Upper lobe of left lung (tissue), 4 donors: ENCODE measurements around the gene CACUL1.

Experiments used
- EP300 ChIP-seq, 4 donors: sonication (generic); formaldehyde crosslinking; IDR thresholded peaks; one replicate each; pipeline ENCODE4 v1.5.1; 2017; ENCODE audit warnings: antibody characterized with exemption in 4 of 4, control low read depth in 2 of 4
- TF ChIP-seq, protein P1 (sequence below), 6 experiments: fragments of 450-650 bp in 4 of 6; fragments of 200-600 bp in 2 of 6; sonication (generic) in 2 of 6; IDR thresholded peaks; one replicate each; pipeline ENCODE4 v1.5.1; 2016 to 2019; ENCODE audit warnings: antibody characterized with exemption in 6 of 6

DNA sequence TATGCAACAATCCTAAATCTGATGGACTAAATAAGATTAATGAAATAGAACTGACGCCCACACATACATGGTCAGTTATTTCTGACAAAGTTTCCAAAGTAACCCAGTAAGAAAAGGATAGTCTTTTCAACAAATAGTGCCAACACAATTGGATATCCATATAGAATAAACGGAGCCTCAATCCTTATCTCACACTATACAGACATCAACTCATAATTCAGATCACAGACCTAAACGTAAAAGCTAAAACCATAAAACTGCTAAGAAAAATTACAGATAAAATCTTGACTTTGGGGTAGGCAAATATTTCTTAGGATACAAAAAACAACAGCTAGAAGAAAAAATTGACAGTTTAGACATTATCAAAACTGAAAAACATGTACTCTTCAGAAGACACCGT, 8.5 kb downstream of the CACUL1 start:
- TF ChIP-seq, protein P1, sequence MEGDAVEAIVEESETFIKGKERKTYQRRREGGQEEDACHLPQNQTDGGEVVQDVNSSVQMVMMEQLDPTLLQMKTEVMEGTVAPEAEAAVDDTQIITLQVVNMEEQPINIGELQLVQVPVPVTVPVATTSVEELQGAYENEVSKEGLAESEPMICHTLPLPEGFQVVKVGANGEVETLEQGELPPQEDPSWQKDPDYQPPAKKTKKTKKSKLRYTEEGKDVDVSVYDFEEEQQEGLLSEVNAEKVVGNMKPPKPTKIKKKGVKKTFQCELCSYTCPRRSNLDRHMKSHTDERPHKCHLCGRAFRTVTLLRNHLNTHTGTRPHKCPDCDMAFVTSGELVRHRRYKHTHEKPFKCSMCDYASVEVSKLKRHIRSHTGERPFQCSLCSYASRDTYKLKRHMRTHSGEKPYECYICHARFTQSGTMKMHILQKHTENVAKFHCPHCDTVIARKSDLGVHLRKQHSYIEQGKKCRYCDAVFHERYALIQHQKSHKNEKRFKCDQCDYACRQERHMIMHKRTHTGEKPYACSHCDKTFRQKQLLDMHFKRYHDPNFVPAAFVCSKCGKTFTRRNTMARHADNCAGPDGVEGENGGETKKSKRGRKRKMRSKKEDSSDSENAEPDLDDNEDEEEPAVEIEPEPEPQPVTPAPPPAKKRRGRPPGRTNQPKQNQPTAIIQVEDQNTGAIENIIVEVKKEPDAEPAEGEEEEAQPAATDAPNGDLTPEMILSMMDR (IDR thresholded peaks at IDR 0.05) = no peak
- no peak for TF ChIP-seq EP300 (IDR thresholded peaks at IDR 0.05)
